ENCODE data around the gene PADI3. TPM values are rescaled to one million over a fixed set of nuclear protein-coding genes. Genes with fewer than 3 reads are reported as not detected.

Gene PADI3
- total and polyA plus RNA-seq, 2 of the 8 experiments (the other 6 are each of a cell fraction or from before 2014, with no cell fraction given): 0.37 to 0.94 TPM

GRCh38 chr1:17308593-17308992 lies 59.7 kb downstream of the PADI3 start:
- H3K4ac ChIP-seq (replicated peaks; ENCODE audit: insufficient read length, low read depth, low read length): no peak overlapping the region
- H4K8ac ChIP-seq (ENCODE audit: extremely low read depth, insufficient read depth, low read length): no peak overlapping the region
- H2BK15ac ChIP-seq (ENCODE audit: low read length): peak overlapping the region; percentile 84
- no peak overlapping the region for H3K14ac ChIP-seq (ENCODE audit: insufficient read length)
- peak overlapping the region; percentile 45 for H4K91ac ChIP-seq (replicated peaks; ENCODE audit: insufficient read length, low read length)
- no peak overlapping the region for H3K23ac ChIP-seq (ENCODE audit: insufficient read length)
- H3K9me3 ChIP-seq (ENCODE audit: insufficient read depth in 2 of 2, low read depth in 1 of 2, low read length in 1 of 2): no peaks in the 10 kb centered on the region
- 54% methylated on average over 6 of the region's 6 CpGs; no CpG with 5 or more reads in 1 of the 2 experiments for WGBS, 2 experiments (ENCODE audit: extremely low coverage in 1 of 2, insufficient coverage in 1 of 2, insufficient read length in 1 of 2, insufficient replicate concordance in 2 of 2, low coverage in 1 of 2, low lambda C conversion rate in 2 of 2, missing lambda C conversion rate in 1 of 2)
- H3K4me1 ChIP-seq (replicated peaks in 1 of 4; ENCODE audit: control insufficient read depth in 3 of 4, insufficient read depth in 4 of 4, low read length in 3 of 4): peaks cover 5 to 16% (median 11%) of the 10 kb centered on the region in 4 experiments
- H4K20me1 ChIP-seq (replicated peaks in 1 of 2; ENCODE audit: control insufficient read depth in 1 of 2, insufficient read depth in 2 of 2, low read length in 2 of 2): no peaks in the 10 kb centered on the region
- CTCF ChIA-PET (ENCODE audit: partially characterized antibody): interaction anchor here (0.8 to 2.6 kb wide), 4 partner anchors 11 to 28 kb away, joined by 3 to 16 read pairs (median 4); no protein-coding TSS in a partner anchor
- H2AK5ac ChIP-seq (ENCODE audit: low read depth, low read length): no peak overlapping the region
- POLR2A ChIA-PET (ENCODE audit: partially characterized antibody): no interaction called here
- H3K18ac ChIP-seq (ENCODE audit: extremely low read depth, low read length): no peak overlapping the region
- peak overlapping the region; percentile 75; the same call in 1 of the 2 replicates for H2BK20ac ChIP-seq (ENCODE audit: low read length)
- no peaks in the 10 kb centered on the region for H3K79me2 ChIP-seq (ENCODE audit: control insufficient read depth in 1 of 2, insufficient read depth in 2 of 2, low read length in 2 of 2)
- H2BK5ac ChIP-seq (ENCODE audit: low read depth, low read length): no peak overlapping the region
- H3K4me2 ChIP-seq (ENCODE audit: insufficient read depth in 1 of 2, low read depth in 2 of 2, low read length in 2 of 2): no peak overlapping the region
- H2BK120ac ChIP-seq (replicated peaks; ENCODE audit: low read depth, low read length): no peak overlapping the region
- no peak overlapping the region for H3K27ac ChIP-seq (ENCODE audit: low read depth, low read length)
- H3K27me3 ChIP-seq (replicated peaks in 1 of 4; ENCODE audit: control insufficient read depth in 3 of 4, extremely low read depth in 1 of 4, insufficient read depth in 3 of 4, low read length in 3 of 4): no peaks in the 10 kb centered on the region
- H2BK12ac ChIP-seq (ENCODE audit: low read depth, low read length): peak overlapping the region; percentile 70; the same call in 1 of the 2 replicates
- H3K56ac ChIP-seq (replicated peaks; ENCODE audit: insufficient read length, low read depth, low read length): no peak overlapping the region
- no peaks in the 10 kb centered on the region for H3K36me3 ChIP-seq (ENCODE audit: control insufficient read depth in 2 of 4, insufficient read depth in 4 of 4, low read length in 3 of 4)
- no peak overlapping the region for H3K4me3 ChIP-seq (ENCODE audit: extremely low read depth in 1 of 4, insufficient read depth in 2 of 4, low read depth in 3 of 4, low read length in 4 of 4)
- DNase-seq (ENCODE audit: low read depth in 1 of 2, low spot score in 2 of 2): no peak
- no peaks in the 10 kb centered on the region for H3K23me2 ChIP-seq (ENCODE audit: low read depth, low read length)
- no peak overlapping the region for H3K9ac ChIP-seq (replicated peaks in 1 of 4; ENCODE audit: extremely low read depth in 1 of 4, low read depth in 3 of 4, low read length in 3 of 4)
- no peak for FAIRE-seq
- no peaks in the 10 kb centered on the region for H3K79me1 ChIP-seq (ENCODE audit: low read depth, low read length)
- no peak overlapping the region for H4K5ac ChIP-seq (ENCODE audit: insufficient read length, low read depth, low read length)
- H2AFZ ChIP-seq (ENCODE audit: low read length): 0 out of 2 replicates have a peak overlapping the region, but pooled peaks have one; percentile 12
- no peak for TF ChIP-seq BACH1 (IDR thresholded peaks at IDR 0.05; ENCODE audit: low read length)
- no peak for TF ChIP-seq JUND (IDR thresholded peaks at IDR 0.05; ENCODE audit: low read length)
- TF ChIP-seq ASH2L (IDR thresholded peaks at IDR 0.05; ENCODE audit: low read length): no peak
- no peak for TF ChIP-seq PHF8 (conservative IDR thresholded peaks at IDR 0.05; ENCODE audit: low read depth, low read length)
- no peak for TF ChIP-seq SUZ12 (IDR thresholded peaks at IDR 0.05; ENCODE audit: low read length)
- TF ChIP-seq E2F6 (IDR thresholded peaks at IDR 0.05): no peak
- no peak for TF ChIP-seq SIN3A (conservative IDR thresholded peaks at IDR 0.05 in 1 of 2, IDR thresholded peaks at IDR 0.05 in 1 of 2; ENCODE audit: low read depth in 1 of 2, low read length in 2 of 2)
- TF ChIP-seq GTF2F1 (IDR thresholded peaks at IDR 0.05; ENCODE audit: borderline replicate concordance, low read depth, low read length): no peak
- no peak for TF ChIP-seq RAD21 (IDR thresholded peaks at IDR 0.05 in 1 of 2, conservative IDR thresholded peaks at IDR 0.05 in 1 of 2; ENCODE audit: low read depth in 2 of 2, low read length in 2 of 2)
- TF ChIP-seq CREB1 (IDR thresholded peaks at IDR 0.05): no peak
- TF ChIP-seq EZH2 (IDR thresholded peaks at IDR 0.05; ENCODE audit: low read depth, low read length, severe bottlenecking): no peak
- no peak for TF ChIP-seq HDAC6 (IDR thresholded peaks at IDR 0.05; ENCODE audit: low read depth, low read length)
- no peak for TF ChIP-seq SRF (IDR thresholded peaks at IDR 0.05; ENCODE audit: low read depth, low read length)

Data from H1 (cell line).